Right lobe of liver (tissue), 6 donors: Measurements from ENCODE around the gene ZMYND8. TPM values are rescaled to one million over a fixed set of nuclear protein-coding genes. Genes with fewer than 3 reads are reported as not detected.
A peak's percentile ranks its signal among the peaks of the same experiment; 100 is the strongest.

ENCODE experiments used
- ATAC-seq, 4 donors: fragments of 200-7000 bp; cut with Tn5 transposase; one replicate each; pipeline ENCODE4 v1.9.1; 2020; ENCODE audit warnings: mild to moderate bottlenecking in 4 of 4, moderate library complexity in 4 of 4
- DNase-seq, 3 donors: peaks; one replicate each; pipeline ENCODE4 v3.0.0-alpha.2; 2020
- H3K27ac ChIP-seq, 3 donors: fragments of 200-600 bp; one replicate each; pipeline ENCODE4 v1.8.0; 2022
- H3K27me3 ChIP-seq, 2 donors: fragments of 200-600 bp; one replicate each; pipeline ENCODE4 v1.8.0; 2022
- H3K36me3 ChIP-seq, 4 donors: fragments of 200-600 bp; sonication (generic) in 1 of 4; one replicate each; pipeline versions ENCODE4 v1.5.1 to v1.8.0; 2017 to 2022; ENCODE audit warnings: control low read depth in 1 of 4
- H3K4me1 ChIP-seq, 4 donors: fragments of 200-600 bp; sonication (generic) in 1 of 4; one replicate each; pipeline versions ENCODE4 v1.5.1 to v1.8.0; 2017 to 2022; ENCODE audit warnings: control low read depth in 1 of 4
- H3K4me3 ChIP-seq, 3 donors: fragments of 200-600 bp; one replicate each; pipeline ENCODE4 v1.8.0; 2022
- H3K9me3 ChIP-seq, 4 donors: fragments of 200-600 bp; sonication (generic) in 1 of 4; one replicate each; pipeline versions ENCODE4 v1.5.1 to v1.8.0; 2017 to 2022; ENCODE audit warnings: control low read depth in 1 of 4
- POLR2A ChIP-seq: fragments of 450-650 bp; IDR thresholded peaks from one replicate; pipeline ENCODE4 v1.6.1; 2017; ENCODE audit warnings: antibody characterized with exemption, mild to moderate bottlenecking
- WGBS: methylation state at CpG from one replicate; pipeline ENCODE4 v1.1.6; 2018; ENCODE audit warnings: low coverage, low lambda C conversion rate; ENCODE audit not compliant: insufficient coverage; ENCODE audit errors: missing lambda C conversion rate; 5-methylcytosine and 5-hydroxymethylcytosine counted together
- intact Hi-C, 2 donors: fragments of 100-400 bp; cut with DNase I; formaldehyde crosslinking; loops; one replicate each; pipeline versions ENCODE4 v1.11.2 to v1.14.1; 2022
- total RNA-seq, 6 experiments: library from RNA; depleted of rRNA in 2 of 6; stranded (reverse); fragments of >200 nt in 2 of 6; fragmentation: NEBNext Ultra II Directional in 3 of 6; extraction: Animal tissue kit (Norgen Biotek cat#: 25700) in 3 of 6; gene quantifications; one replicate each; pipeline versions ENCODE4 v1.1.0 to v1.2.4, GENCODE V29; 2016 to 2023
- TF ChIP-seq, protein P1 (sequence below), 4 donors: fragments of 200-600 bp in 3 of 4; fragments of 450-650 bp in 1 of 4; IDR thresholded peaks; one replicate each; pipeline versions ENCODE4 v1.5.1 to v1.8.0; 2016 to 2022; ENCODE audit warnings: antibody characterized with exemption in 4 of 4, mild to moderate bottlenecking in 2 of 4
- donor health status: DM: no; HTN: yes; CAD: no.
- donor health status: DM: no; HTN: no; CAD: no.
- donor health status: DM: no; HTN: no; CAD: no.
- donor health status: DM: no; HTN: yes; CAD: no.
- donor health status: DM: no; HTN: yes; CAD: no.

Gene ZMYND8
- total RNA-seq, 6 experiments from 2014 or later = 7.8 to 25.7 (median 13.8) TPM

GRCh38 chr20:47356220-47356525 is 326 bp downstream of the ZMYND8 start:
- intact Hi-C loops = no loop called here

DNA sequence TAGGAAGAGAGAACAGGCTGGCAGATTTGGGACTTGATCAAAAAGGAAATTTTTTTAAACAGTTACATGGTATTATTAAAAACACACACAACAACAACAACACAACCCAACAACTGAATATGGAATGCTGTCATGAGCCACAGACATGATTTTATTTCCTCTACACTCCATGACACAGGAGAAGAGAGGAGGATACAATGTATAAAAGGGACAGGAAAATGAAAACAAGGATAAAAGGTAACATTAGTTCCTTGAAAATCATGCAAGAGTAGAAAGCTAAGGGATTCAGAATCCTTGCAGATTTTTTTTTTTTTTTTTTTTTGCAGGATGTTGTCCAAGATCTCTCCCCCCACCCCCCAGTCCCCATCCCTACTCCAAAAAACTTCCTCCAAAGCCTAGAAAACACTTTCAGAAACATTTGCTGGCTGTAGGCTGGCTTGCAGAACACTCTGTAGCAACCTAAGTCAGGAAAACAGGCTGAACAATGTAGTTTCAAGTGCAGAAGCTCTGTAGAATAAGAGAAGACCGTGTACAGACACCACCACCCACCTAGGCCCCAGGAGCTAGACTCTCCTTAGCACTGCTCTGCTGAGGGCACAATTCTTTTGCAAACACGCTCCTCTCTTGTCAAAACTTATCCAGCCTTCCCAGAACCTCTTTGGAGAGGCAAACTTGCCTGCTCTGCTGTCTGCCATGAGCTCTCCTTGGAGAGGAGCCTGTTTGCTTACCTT is 845 bp downstream of the ZMYND8 start:
- H3K27ac ChIP-seq = peak overlapping the region; percentile 93 to 98 (median 98)
- peak overlapping the region; percentile 6 to 9 (median 7) for H3K4me3 ChIP-seq
- DNase-seq = peak in 2 of 3 donors; percentile 6 to 14
- intact Hi-C loops = no loop called here
- H3K4me1 ChIP-seq = peaks cover 0 to 97% (median 66%) of the 10 kb centered on the region in 4 donors
- H3K9me3 ChIP-seq = no peaks in the 10 kb centered on the region
- no peaks in the 10 kb centered on the region for H3K36me3 ChIP-seq
- WGBS = 46% methylated on average over 2 of the region's 2 CpGs
- no peaks in the 10 kb centered on the region for H3K27me3 ChIP-seq
- ATAC-seq = no peak
- TF ChIP-seq, protein P1, sequence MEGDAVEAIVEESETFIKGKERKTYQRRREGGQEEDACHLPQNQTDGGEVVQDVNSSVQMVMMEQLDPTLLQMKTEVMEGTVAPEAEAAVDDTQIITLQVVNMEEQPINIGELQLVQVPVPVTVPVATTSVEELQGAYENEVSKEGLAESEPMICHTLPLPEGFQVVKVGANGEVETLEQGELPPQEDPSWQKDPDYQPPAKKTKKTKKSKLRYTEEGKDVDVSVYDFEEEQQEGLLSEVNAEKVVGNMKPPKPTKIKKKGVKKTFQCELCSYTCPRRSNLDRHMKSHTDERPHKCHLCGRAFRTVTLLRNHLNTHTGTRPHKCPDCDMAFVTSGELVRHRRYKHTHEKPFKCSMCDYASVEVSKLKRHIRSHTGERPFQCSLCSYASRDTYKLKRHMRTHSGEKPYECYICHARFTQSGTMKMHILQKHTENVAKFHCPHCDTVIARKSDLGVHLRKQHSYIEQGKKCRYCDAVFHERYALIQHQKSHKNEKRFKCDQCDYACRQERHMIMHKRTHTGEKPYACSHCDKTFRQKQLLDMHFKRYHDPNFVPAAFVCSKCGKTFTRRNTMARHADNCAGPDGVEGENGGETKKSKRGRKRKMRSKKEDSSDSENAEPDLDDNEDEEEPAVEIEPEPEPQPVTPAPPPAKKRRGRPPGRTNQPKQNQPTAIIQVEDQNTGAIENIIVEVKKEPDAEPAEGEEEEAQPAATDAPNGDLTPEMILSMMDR (IDR thresholded peaks at IDR 0.05) = no peak
- TF ChIP-seq POLR2A = no peak

More at GRCh38 chr20:47356220-47356525, 326 bp downstream of the ZMYND8 start:
- H3K9me3 ChIP-seq = no peaks in the 10 kb centered on the region
- ATAC-seq (no peak), DNase-seq (no peak)
- peaks cover 0 to 97% (median 69%) of the 10 kb centered on the region in 4 donors for H3K4me1 ChIP-seq
- H3K4me3 ChIP-seq = peak overlapping the region in 1 of 3 donors; percentile 6
- no peaks in the 10 kb centered on the region for H3K36me3 ChIP-seq
- no peak for TF ChIP-seq POLR2A
- TF ChIP-seq, protein P1 (IDR thresholded peaks at IDR 0.05) = no peak
- H3K27me3 ChIP-seq = no peaks in the 10 kb centered on the region
- peak overlapping the region; percentile 93 to 98 (median 98) for H3K27ac ChIP-seq

- TF ChIP-seq POLR2A = peak; percentile 48
- TF ChIP-seq, protein P1 (IDR thresholded peaks at IDR 0.05) = no peak
- peaks cover 0 to 95% (median 62%) of the 10 kb centered on the region in 4 donors for H3K4me1 ChIP-seq
- H3K4me3 ChIP-seq = peak overlapping the region; percentile 7 to 12 (median 9)
- no peaks in the 10 kb centered on the region for H3K9me3 ChIP-seq
- H3K27me3 ChIP-seq = no peaks in the 10 kb centered on the region
- 21% methylated on average over 4 of the region's 4 CpGs for WGBS
- DNase-seq = no peak
- ATAC-seq = no peak
- peak overlapping the region; percentile 93 to 98 (median 98) for H3K27ac ChIP-seq
- no peaks in the 10 kb centered on the region for H3K36me3 ChIP-seq
- intact Hi-C loops = no loop called here
Observed at GRCh38 chr20:47354714-47355488, 1.6 kb downstream of the ZMYND8 start.

- Histone ChIP-seq H3K9me3 (no peaks in the 10 kb centered on the region), H3K27me3 (no peaks in the 10 kb centered on the region), H3K27ac (peak overlapping the region; percentile 93 to 98 (median 98)), H3K4me1 (peaks cover 0 to 95% (median 56%) of the 10 kb centered on the region in 4 donors), H3K36me3 (no peaks in the 10 kb centered on the region), H3K4me3 (no peak overlapping the region)
- 24% methylated on average over 2 of the region's 2 CpGs for WGBS
- intact Hi-C loops = no loop called here
- no peak for TF ChIP-seq POLR2A
- TF ChIP-seq, protein P1 (IDR thresholded peaks at IDR 0.05) = no peak
- no peak for DNase-seq
- no peak for ATAC-seq
Observed at GRCh38 chr20:47354464-47354713, 2.1 kb downstream of the ZMYND8 start.
